Hematopoietic multipotent progenitor cell treated with erythropoietin and hydrocortisone succinate and interleukin-3 and kit ligand, for 6 days (in vitro differentiated cells): ENCODE data around the gene MYO1G.
"Not testable (repeated sequence)": the region's sequence is repeated elsewhere in the genome, so short reads cannot be mapped to it uniquely, and the experiment has no call there.

Source experiments
- DNase-seq: peaks from one replicate; pipeline ENCODE4 v3.0.0-alpha.2; 2015

Gene MYO1G

DNA sequence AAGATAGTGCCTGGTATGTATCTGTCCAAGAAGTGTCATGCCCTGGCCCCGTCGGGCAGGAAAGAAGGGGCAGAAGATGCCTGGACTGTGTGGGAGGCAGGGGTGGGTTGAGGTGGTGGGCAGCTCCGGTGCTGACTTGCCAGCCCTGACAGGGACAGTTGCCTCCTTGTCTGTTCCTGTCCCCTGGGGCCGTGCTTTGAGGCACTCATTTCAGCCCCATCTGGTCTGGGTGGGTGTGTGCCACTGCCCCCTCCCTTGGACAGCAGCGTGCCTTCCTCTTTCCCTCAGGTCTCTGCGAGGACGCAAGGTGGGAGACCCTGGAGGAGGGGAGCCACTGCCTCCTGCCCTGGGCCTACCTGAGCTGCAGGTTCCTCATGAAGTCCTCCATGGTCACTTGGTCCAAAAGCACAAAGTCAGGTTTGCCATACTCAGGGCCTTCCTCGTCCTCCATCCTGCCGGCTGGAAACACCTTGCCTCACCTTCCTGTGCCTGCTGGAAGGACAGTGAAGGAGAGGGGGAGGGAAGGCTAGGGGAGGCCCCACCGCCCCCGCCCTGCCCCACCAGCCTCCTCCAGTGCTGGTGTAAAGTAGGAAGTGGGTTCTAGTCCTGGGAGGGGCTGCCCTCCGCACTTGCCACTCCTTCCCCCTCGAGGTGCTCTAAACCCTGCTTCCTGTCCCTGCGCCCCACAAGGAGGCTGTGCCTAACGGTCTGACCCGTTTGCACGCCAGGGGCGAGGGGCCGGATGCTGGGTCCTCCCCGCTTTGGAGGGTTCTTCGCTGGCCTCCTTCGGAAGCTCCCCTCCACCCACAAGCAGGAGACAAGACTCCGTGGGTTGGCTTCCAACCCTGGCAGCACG lies at the start of gene MYO1G:
TSS of gene MYO1G (minus strand) at position 505 of the 856 bp plus-strand sequence. CDS start at position 451, 54 bp downstream.
- DNase-seq = peak; percentile 91

DNA sequence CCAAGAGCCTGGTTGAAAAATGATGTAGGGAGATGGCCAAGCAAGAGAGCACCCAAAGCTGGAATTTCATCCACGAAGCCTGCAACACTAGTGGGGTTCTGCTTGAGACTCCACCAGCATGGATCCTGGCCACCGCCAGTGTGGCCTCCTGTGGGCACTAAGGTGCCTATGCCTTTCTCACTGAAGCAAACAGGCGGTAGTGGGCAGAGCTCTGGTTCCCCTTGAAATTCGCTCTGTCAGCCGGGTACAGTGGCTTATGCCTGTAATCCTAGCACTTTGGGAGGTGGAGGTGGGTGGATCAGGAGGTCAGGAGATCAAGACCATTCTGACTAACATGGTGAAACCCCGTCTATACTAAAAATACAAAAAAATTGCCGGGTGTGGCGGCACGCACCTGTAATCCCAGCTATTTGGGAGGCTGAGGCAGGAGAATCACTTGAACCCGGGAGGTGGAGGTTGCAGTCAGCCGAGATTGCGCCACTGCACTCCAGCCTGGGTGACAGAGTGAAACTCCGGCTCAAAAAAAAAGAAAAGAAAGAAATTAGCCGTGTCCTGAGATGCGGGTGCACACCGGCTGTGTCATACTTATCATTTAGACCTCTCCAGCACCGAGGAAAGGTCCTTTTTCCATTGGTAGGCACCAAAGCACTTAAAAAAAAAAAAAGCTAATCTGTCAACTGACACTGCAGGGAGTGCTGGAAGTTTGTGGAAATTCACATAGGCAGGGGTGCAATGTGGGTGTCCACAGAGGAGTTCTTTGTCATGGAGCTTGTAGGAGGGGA lies 49.5 kb upstream of the MYO1G start:
- peak; percentile 52 for DNase-seq

DNA sequence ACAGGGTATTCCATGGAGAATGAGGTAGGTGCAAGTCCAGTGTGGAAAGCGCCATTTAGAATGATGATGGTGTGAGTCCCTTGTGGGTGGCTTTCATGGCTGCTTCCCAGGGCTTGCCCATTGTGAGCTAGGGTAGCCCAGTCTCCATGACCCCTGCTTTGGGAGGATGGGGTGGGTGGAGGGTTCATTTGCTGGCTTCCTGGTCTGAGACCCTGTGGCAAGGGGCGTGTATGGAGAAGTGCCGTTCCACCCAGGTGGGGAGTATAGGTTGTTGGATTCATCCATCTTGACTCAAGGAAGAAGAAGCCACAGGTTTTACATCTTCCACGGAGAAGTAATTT lies 48.9 kb upstream of the MYO1G start:
- peak; percentile 11 for DNase-seq

DNA sequence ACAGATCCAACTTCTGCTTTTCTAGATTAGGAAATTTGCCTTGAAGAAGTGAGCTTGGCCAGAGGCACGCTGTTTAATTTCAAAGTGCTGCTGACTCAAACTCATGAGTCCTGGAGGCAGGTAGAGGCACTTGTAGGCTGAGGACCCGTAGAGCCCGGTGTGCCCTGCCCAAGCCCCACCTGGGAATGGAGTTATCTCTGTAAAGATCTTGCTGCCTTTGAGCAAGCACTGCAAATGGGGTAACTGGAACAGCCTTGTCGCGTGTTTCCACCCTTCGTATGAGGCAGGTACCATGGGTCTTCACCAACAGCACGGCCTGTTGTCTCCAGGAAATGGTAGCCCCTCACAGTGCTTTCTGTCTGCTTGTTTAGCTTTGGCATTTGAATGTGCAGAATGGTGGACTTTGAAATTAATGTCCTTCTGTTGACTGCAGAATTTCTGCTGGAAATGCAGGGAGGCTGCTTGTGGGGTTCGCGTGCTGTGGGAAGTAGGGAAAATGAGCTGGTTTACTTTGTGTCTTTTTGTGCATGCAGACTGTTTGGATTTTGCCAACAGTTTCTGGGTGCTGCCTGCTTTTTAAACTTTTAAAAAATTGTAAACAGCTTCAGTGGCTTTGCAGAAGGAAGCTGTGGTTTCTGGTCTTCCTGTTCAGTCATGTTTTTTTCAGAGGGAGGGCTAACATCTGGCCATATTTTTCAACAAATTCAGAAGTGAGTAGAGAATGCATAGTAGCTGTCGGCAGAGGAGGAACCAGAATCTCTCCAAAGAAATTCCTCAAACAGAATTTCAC lies 48.4 kb upstream of the MYO1G start:
- peak; percentile 91 for DNase-seq

DNA sequence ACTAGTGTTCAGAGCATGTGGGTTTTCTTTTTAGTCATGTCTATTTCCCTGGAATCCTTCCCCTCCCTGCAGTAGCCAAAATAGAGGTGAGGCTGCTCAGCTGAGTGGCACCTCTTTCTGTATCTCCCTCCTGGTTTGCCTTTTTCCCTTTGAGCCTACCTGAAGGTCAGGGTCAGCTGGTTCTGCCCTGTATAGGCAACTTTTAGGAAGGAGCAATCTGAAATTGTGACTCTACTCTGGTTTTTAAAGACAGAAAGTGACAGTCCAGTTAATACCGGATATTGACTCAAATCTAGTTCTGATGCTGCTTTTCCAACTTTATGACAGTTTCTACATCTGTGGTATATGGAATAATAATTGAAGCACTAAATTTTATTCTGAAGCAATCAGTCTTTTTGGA lies 47.2 kb upstream of the MYO1G start:
- no peak for DNase-seq

DNA sequence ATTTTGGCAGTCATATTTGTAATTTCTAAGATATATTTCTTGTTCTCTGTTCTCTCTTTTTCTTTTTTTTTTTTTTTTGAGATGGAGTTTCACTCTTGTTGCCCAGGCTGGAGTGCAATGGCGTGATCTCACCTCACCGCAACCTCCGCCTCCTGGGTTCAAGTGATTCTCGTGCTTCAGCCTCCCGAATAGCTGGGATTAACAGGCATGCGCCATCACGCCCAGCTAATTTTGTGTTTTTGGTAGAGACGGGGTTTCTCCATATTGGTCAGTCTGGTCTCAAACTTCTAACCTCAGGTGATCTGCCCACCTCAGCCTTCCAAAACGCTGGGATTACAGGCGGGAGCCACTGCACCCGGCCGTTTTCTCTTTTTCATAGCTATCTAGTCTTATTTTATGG lies 46.7 kb upstream of the MYO1G start:
- not testable (repeated sequence) for DNase-seq

DNA sequence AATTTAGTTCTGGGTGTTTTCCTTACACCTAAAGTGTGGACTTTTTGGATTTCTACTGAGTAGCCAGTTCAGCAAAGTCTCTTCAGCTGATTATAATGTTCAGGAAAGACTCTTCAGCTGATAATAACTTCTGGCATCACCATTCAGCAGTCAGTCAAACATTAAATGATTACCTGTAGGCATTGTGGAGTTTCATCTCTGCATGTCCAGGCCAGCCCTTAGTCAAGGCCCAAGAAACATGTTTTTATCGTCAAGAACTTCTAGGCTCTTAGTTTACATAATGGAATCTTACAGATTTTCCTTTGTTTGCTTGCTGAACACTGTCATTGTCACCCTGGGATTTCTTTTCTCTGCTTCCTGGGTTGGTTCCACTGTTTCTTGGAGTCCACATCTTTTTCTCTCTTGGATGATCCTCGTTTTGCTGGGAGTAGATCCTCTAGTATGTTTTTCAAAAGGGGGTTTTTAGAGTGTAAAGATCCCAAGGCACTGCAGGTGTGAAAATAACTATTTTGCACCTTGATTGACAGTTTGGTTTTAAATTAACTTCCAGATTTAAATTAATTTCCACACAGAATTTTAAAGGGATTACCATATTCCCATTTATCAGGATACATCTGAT lies 45.4 kb upstream of the MYO1G start:
- DNase-seq = no peak

DNA sequence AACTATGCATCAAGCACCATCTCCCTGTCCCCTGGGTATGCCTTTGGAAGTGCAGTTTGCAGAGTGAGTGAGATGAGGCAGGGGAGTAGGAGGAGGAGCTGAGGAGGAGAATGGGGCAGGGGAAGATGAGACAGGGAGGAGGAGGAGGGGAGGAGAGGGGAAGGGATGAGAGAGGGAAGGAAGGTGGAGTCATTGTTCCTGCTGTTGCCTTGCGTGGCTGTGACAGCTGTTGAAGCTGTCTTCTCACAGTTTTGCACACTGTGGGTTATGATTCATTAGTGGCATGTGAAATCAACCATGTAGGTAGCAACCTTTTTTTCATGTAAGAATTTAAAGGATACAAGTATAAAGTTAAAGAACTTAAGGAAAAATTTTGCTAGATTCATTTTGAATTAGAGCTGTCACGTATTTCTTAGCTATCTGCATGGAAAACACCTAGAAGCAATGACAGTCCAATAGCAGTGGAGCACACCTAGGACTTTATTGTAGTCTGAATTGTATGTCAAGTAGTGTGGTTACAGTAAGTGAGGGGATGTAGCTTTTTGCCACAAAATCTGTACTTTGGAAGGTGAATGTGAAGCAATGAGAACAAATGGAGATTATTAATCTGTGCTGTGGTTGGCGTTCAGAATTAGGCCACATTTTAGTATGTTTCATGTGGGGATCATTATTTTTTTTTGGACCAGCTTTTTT lies 42.9 kb upstream of the MYO1G start:
- DNase-seq = peak; percentile 26

DNA sequence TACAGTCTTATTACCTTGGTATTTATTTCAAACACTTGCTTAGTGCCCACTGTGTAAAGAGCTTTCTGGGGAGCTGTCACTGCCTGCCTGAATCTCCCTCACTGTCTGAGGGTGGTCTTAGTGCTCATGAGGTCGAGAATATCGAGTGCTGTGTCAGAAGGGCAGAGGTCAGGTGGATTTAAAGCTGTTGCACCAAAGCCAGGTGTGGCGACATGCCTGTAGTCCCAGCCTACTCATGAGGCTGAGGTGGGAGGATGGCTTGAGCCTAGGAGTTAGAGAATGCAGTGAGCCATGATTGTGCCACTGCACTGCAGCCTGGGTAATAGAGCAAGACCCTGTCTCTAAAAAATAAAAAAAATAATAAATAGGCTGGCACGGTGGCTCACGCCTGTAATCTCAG lies 42.1 kb upstream of the MYO1G start:
- DNase-seq = no peak

DNA sequence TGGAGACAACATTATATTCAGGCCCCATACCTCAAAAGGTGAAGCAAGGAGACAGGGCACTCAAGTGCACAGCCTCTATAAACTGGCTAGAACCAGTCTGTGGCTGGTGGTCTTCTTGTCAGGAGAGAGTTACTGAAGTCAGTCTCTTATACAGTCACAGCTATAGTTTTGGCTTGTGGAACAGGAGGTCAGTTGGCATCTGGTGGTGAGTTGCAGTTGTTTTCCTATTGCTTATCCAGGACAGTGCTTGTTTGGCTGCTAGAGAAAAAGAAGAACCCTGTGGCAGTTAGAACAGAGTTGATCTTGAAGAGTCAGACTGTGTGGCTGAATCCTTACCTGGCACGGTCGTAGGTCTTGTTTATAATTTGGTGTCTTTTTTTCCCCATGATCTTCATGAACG lies 38.4 kb upstream of the MYO1G start:
- no peak for DNase-seq

DNA sequence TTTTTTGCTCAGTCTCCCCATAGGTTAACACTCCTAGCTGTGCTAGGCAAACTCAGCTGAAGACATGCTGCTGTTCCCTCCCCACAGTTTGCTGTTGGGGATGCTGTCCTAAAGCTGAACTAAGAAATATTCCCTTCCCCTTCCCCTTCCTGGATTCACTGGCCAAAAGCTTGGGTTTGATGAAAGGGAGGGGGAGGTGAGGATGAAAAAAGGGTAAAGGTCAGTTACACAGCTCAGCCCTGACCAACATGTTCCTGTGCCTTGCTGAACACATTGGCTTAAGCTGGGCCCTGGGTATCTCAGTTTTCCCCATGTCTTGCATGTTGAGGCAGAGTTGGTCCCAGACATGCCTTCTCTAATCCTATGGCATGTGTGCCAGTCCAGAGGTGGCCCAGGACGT lies 36.5 kb upstream of the MYO1G start:
- DNase-seq = no peak

DNA sequence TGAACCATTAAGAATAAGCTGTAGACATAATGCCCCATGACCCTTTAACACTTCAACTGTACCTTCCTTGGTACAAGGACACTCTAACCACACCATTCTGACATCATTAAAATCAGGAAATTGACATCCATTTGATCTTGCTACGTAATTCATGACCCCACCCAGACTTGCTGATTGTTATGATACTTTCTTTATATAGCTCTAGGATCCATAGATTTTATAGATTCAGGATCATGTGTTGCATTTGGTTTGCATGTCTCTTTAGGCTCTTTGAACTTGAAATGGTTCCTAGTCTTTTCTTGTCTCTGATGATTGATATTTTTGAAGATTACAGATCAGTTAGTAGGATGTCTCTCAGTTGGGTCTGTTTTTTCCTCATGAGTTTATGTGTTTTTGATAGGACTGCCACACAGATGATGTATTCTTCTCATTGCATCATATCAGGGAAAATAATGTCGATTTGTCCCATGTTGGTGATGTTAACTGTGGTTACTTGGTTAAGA lies 34.7 kb upstream of the MYO1G start:
- DNase-seq = no peak

DNA sequence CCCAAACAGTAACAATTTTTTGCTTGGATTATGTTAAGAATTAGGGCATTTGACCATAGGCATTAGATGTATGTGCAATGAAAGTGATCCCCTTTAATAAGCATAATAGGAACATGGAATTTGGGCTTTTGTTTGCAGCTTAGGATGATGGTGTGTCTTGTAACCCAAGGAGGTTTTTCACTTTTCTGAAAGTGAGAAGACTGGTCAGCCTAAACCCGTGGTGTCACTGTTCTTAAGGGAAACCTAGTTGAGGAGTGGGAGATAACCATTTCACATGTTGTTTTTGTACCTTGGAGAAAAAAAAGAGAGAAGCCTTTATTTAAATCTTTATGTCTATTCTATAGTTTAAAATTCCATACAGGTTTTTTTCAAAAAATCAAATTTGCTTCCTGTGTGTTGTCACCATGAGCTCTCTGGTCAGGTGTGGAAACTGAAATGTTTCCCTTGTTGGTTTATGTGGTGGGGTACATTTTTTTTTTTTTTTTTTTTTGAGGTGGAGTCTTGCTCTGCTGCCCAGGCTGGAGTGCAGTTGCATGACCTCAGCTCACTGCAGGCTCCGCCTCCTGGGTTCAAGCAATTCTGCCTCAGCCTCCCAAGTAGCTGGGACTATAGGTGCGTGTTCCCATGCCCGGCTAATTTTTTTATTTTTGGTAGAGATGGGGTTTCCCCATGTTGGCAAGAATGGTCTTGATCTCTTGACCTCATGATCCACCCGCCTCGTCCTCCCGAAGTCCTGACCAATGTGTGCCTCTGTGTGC lies 28.9 kb upstream of the MYO1G start:
- no peak for DNase-seq

DNA sequence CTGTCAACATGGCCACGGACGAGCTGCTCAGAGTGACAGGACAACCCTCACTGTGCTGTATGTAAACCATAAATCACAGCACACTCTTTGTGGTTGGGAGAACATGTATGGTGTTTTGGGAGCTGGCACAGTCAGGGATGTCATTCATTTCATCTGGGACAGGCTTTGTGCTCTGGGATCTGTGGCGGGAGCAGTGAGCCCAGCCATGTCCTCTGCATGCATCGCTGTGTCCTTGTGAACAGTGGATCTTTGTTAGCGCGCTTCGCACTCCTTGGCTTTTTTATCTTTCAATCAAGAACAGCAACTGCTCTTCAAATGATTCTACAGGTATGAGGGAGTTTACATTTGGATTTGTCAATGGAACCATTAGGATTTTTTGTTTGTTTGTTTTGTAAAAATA lies 28.3 kb upstream of the MYO1G start:
- no peak for DNase-seq

DNA sequence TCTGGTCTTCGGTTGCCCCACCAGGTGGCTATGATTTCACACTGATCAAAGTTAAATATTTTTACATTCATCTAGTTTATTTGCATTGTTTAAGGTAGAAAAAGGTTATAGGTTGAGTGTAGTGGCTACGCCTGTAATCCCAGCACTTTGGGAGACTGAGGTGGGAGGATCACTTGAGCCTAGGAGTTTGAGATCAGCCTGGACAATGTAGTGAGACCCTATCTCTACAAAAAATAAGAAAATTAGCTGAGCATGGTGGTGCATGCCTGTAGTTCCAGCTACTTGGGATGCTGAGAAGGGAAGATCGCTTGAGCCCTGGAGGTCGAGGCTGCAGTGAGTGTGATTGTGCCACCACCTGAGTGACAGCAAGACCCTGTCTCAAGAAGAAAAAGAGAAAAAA lies 25.0 kb upstream of the MYO1G start:
- no peak for DNase-seq

DNA sequence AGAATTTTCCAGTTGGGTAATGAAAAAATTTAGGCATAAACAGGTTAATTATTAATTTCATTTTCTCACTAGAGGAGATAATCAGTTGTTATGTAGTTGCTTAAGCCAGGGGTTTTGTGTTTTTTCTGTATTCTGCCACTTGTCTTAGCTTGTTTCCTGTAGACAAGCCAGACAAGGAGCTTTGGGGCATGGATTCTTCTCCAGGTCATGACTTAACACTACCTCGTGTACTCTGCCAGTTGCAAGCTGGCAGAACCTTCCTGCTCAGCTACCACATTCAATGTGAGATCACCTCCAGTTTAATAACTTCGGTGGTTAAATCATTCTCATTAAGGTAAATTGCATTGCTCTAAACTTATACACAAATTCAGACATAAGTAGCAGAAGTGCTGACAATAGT lies 23.0 kb upstream of the MYO1G start:
- no peak for DNase-seq

DNA sequence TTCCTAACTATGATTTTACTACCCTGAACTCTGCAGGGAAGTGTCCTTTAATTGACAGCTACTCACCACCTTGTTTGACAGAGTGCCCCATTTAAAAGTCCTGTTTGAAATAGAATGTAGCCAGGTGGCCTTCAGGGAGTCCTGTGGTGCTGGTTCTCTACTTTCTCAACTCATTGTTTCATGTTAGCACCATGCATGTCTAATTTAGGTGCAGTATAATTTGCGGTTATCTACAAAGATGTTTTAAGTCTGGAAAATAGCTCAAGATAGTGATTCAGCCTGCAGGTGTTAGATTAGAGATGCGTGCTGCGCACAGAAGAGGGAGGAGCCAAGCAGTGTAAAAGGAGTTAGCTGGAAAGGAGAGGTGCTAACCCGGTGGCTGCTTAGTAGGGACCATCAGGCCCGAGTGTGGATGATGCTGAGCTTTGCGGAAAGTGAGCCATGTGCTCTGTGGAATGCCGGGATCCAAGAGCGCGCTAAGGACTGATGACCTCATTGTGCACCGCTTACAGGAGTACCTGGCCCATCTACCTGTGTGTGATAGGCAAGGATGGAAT lies 22.4 kb upstream of the MYO1G start:
- DNase-seq = peak; percentile 86

DNA sequence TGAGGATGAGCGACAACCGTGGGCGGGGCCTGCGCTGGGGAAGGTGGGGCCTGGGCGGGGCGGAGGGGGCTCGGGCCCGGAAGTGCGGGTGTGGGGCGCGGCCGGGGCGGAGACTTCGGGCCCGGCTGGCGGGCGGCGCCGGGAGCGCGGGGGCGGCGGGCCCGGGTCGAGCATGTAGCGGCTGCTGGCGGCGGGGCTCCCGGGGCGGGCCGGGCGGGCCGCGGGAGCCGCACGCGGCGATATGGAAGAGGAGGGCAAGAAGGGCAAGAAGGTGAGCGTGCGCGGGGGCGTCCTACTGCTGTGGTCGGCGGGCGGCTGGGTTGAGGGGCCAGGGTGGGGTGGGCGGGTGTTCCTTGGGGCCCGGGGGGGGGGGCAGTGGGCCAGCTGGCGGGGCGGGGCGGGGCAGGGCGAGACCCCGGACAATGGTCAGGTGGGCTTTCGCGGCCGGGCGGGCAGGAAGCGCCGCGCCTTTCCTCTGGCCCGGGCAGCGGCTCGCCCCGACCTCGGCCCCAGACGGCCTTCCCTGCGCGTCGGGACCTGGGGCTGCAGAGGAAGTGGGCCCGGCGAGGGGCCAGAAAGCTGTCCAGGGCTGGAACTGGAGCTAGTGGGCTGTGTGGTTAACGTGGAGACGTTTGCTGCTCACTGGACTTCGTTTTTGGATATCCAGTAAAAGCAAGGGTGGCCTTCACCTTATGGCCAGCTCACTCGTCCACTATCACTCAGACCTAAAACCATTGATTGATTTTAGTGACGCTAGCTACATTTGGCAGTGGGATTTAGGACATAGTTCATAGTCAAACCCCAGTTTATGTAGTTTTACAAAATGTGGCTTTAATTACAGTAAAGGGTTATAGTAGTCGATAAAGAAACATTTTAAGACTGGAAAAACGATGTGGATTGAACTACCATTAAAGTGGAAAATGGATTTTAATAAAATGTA lies 21.5 kb upstream of the MYO1G start, which contains the start of gene CCM2:
TSS of gene CCM2 (plus strand) at position 109 of the 940 bp plus-strand sequence. CDS start at position 242, 133 bp downstream.
- peak; percentile 54 for DNase-seq

DNA sequence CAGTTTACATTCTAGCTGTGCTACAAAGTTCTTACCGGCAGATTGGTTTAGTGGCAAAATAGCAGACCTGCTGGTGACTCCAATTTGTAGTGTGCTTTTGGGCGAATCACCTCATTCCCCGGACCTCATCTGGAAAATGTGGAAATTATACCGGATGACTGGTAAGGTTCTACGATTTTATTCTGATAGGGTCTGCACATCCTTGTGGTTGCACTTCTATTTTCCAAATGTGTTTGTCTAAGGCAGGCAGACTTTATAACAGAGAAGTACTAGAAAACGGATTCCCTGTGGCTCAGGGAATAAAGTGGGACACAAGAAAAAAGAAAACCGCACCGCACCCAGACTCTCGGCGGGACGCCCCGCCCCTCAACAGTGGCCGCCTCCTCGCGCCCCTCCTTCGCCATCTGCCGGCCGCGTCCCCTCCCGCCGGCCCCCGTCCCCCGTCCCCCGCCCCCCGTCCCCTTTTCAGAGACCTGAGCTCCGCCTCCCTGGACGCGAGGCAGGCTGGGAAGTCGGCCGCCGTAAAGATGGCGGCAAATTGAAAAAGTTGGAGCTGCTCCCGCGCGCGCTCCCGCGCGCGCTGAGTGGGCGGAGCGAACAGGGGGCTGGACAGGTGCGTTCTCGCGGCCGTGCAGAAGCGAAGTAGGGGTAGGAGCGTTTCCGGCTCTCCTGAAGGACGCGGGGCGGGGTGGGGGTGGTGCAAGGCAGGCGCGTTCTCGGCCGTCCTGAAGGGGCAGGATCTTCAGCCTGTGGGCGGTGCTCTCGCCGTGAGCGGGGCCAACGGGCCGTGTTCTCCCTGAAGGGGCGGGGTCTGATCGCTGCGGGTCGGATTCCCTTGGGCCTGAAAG lies 20.7 kb upstream of the MYO1G start:
- peak; percentile 99 for DNase-seq
